ENCODE results near the gene BMP6. TPM values are rescaled to one million over a fixed set of nuclear protein-coding genes. Genes with fewer than 3 reads are reported as not detected.

BMP6 gene
- total RNA-seq, 1 experiment from 2014 or later, result 1.9 TPM

DNA sequence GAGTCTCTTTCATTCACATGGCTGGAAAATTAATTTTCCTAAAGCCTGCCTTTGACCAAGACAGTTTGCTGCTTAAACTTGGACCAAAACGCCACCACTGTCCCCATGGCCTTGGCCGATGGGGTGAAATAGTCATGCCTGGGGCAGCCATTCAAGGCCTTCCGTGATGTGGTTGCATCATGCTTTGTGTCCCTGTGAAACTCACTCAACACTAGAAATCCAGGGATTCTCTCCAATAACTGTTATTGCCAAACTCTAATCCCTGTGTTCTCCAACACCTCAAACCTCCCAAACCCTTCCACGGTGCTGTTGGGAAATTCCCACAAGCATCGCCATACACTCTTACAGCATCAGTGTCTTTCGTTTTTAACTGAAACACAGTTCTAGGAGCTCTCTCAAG, 186.1 kb downstream of the BMP6 start:
- Histone ChIP-seq H3K4me3 (ENCODE audit: low read depth, low read length, poor library complexity, severe bottlenecking) (no peak overlapping the region), H3K27ac (ENCODE audit: low read depth, low read length, poor library complexity, severe bottlenecking) (no peak overlapping the region), H3K4me1 (ENCODE audit: insufficient read depth, low read length, poor library complexity, severe bottlenecking) (peaks cover 5% of the 10 kb centered on the region), H3K27me3 (replicated peaks; ENCODE audit: insufficient read depth, low read depth, low read length, poor library complexity) (peaks cover 14% of the 10 kb centered on the region), H3K36me3 (ENCODE audit: insufficient read depth, low read length, poor library complexity, severe bottlenecking) (no peaks in the 10 kb centered on the region), H3K9me3 (ENCODE audit: low read depth, low read length, poor library complexity, severe bottlenecking) (no peaks in the 10 kb centered on the region)
- POLR2A ChIA-PET (ENCODE audit: low non-redundant PET), result no interaction called here
- BruUV-seq (replicated peaks), result no TSS peak
- intact Hi-C loops (cut with micrococcal nuclease; ENCODE audit: unreplicated experiment), result no loop called here
- no peak for TF ChIP-seq EZH2 (IDR thresholded peaks at IDR 0.05; ENCODE audit: borderline replicate concordance, low read depth, low read length, poor library complexity, severe bottlenecking)
- TF ChIP-seq, protein P1, sequence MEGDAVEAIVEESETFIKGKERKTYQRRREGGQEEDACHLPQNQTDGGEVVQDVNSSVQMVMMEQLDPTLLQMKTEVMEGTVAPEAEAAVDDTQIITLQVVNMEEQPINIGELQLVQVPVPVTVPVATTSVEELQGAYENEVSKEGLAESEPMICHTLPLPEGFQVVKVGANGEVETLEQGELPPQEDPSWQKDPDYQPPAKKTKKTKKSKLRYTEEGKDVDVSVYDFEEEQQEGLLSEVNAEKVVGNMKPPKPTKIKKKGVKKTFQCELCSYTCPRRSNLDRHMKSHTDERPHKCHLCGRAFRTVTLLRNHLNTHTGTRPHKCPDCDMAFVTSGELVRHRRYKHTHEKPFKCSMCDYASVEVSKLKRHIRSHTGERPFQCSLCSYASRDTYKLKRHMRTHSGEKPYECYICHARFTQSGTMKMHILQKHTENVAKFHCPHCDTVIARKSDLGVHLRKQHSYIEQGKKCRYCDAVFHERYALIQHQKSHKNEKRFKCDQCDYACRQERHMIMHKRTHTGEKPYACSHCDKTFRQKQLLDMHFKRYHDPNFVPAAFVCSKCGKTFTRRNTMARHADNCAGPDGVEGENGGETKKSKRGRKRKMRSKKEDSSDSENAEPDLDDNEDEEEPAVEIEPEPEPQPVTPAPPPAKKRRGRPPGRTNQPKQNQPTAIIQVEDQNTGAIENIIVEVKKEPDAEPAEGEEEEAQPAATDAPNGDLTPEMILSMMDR (conservative IDR thresholded peaks at IDR 0.05; ENCODE audit: low read depth, low read length), result no peak
- no peak for DNase-seq (ENCODE audit: low spot score)
- CTCF ChIA-PET, result no interaction called here

DNA sequence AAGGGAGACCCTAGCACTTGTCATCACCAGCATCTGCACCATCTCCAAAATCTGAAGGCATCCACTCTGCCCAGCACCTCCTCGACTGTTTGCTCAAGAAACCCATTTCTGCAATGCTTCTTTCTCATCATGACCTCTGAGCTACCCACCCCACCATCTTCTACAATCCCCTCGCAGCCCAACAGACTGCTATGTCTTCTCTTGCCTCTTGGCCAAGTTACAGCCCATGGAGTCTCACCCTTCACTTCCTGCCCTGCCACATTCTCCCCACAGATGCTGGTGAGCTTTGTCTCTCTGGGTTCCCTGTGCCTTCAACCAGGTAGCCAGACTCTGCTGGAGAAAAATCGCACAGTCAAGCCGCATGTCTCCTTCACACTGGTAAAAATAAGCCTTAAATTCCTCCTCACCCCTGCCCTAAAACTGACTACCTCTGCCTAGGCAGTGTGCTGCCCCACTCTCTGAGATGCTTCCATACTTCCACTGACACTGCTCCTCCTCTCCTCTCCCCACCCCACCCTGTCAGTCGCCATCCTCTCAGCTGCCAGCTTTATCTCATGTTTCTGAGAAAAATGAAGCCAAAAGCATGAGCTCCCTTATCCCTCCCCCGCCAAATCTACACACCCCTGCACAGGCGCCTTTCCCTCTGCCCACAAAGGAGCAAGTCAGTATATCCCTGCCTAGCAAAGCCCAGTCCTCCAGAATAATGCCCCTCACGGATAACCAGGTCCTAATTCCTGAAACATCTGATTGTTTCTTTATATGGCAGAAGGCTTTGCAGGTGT, 187.0 kb downstream of the BMP6 start:
- H3K36me3 ChIP-seq (ENCODE audit: insufficient read depth, low read length, poor library complexity, severe bottlenecking), result no peaks in the 10 kb centered on the region
- H3K9me3 ChIP-seq (ENCODE audit: low read depth, low read length, poor library complexity, severe bottlenecking), result no peaks in the 10 kb centered on the region
- TF ChIP-seq, protein P1 (conservative IDR thresholded peaks at IDR 0.05; ENCODE audit: low read depth, low read length), result no peak
- no peak for TF ChIP-seq EZH2 (IDR thresholded peaks at IDR 0.05; ENCODE audit: borderline replicate concordance, low read depth, low read length, poor library complexity, severe bottlenecking)
- H3K27ac ChIP-seq (ENCODE audit: low read depth, low read length, poor library complexity, severe bottlenecking), result no peak overlapping the region
- CTCF ChIA-PET, result no interaction called here
- no peak overlapping the region for H3K4me3 ChIP-seq (ENCODE audit: low read depth, low read length, poor library complexity, severe bottlenecking)
- POLR2A ChIA-PET (ENCODE audit: low non-redundant PET), result no interaction called here
- peaks cover 5% of the 10 kb centered on the region for H3K4me1 ChIP-seq (ENCODE audit: insufficient read depth, low read length, poor library complexity, severe bottlenecking)
- no TSS peak for BruUV-seq (replicated peaks)
- intact Hi-C loops (cut with micrococcal nuclease; ENCODE audit: unreplicated experiment), result no loop called here
- no peak for DNase-seq (ENCODE audit: low spot score)
- peaks cover 14% of the 10 kb centered on the region for H3K27me3 ChIP-seq (replicated peaks; ENCODE audit: insufficient read depth, low read depth, low read length, poor library complexity)

DNA sequence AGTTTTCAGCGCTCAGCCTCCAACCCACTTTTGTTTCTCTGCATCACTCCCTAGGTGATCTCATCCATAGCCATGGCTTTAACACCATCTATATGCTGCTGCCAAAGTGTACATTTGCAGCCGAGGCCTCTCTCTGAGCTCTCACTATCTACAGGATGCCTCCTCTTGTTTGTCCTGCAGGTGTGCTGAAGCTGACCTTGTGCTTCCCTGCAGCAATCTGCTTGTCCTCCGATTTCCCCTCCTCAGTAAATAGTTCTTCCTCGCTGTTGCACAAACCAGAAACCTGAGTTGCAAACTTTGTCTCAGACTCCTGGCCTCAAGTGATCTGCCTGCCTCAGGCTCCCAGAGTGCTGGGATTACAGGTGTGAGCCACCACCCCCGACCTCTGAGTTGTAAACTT, 188.4 kb downstream of the BMP6 start:
- ChIA-PET POLR2A (ENCODE audit: low non-redundant PET) (no interaction called here), CTCF (no interaction called here)
- no peak overlapping the region for H3K27ac ChIP-seq (ENCODE audit: low read depth, low read length, poor library complexity, severe bottlenecking)
- H3K36me3 ChIP-seq (ENCODE audit: insufficient read depth, low read length, poor library complexity, severe bottlenecking), result no peaks in the 10 kb centered on the region
- TF ChIP-seq, protein P1 (conservative IDR thresholded peaks at IDR 0.05; ENCODE audit: low read depth, low read length), result no peak
- TF ChIP-seq EZH2 (IDR thresholded peaks at IDR 0.05; ENCODE audit: borderline replicate concordance, low read depth, low read length, poor library complexity, severe bottlenecking), result no peak
- no peak for DNase-seq (ENCODE audit: low spot score)
- no peak overlapping the region for H3K4me3 ChIP-seq (ENCODE audit: low read depth, low read length, poor library complexity, severe bottlenecking)
- no peaks in the 10 kb centered on the region for H3K9me3 ChIP-seq (ENCODE audit: low read depth, low read length, poor library complexity, severe bottlenecking)
- BruUV-seq (replicated peaks), result no TSS peak
- peaks cover 1% of the 10 kb centered on the region for H3K4me1 ChIP-seq (ENCODE audit: insufficient read depth, low read length, poor library complexity, severe bottlenecking)
- intact Hi-C loops (cut with micrococcal nuclease; ENCODE audit: unreplicated experiment), result no loop called here
- H3K27me3 ChIP-seq (replicated peaks; ENCODE audit: insufficient read depth, low read depth, low read length, poor library complexity), result peaks cover 14% of the 10 kb centered on the region
